ENCODE results near the gene IGSF9B. TPM values are rescaled to one million over a fixed set of nuclear protein-coding genes. Genes with fewer than 3 reads are reported as not detected.

IGSF9B gene
- total and polyA plus RNA-seq, 2 experiments from 2014 or later: 0.30 to 0.65 TPM

DNA sequence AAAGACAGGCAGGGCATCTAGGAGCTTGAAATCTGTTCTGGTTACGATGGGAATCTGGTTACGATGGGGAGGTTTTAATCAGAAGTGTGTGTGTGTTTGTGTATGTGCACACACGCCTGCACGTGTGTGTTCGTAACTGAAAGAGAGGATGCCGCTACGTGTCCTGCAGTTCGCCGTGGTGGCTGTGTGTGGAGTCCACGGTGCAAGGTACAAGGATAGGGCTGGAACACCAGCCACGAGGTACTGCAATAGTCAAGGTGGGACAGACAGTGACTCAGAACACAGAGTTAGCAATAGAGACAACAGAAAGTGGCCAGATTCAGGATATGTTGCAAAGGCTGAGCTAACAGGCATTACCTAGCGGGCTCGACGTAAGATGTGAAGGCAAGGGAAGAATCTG, 46.7 kb downstream of the IGSF9B start:
- Histone ChIP-seq H2AFZ (no peak overlapping the region), H3K27ac (no peak overlapping the region), H3K79me2 (no peaks in the 10 kb centered on the region), H3K4me3 (no peak overlapping the region), H3K9me3 (ENCODE audit: low read depth) (no peaks in the 10 kb centered on the region), H4K20me1 (ENCODE audit: insufficient read depth, poor library complexity, severe bottlenecking) (no peaks in the 10 kb centered on the region), H3K4me1 (ENCODE audit: insufficient read depth) (no peaks in the 10 kb centered on the region), H3K27me3 (peaks cover 6% of the 10 kb centered on the region), H3K4me2 (no peak overlapping the region), H3K36me3 (replicated peaks; ENCODE audit: insufficient read depth, low read depth) (no peaks in the 10 kb centered on the region), H3K9me2 (replicated peaks; ENCODE audit: insufficient read depth) (no peaks in the 10 kb centered on the region)
- no peak for DNase-seq (ENCODE audit: low spot score)
- WGBS (ENCODE audit: low lambda C conversion rate, missing lambda C conversion rate): 93% methylated on average over 14 of the region's 14 CpGs
- TF ChIP-seq EZH2phosphoT487 (IDR thresholded peaks at IDR 0.05; ENCODE audit: low read depth, severe bottlenecking, unreplicated experiment): no peak
- TF ChIP-seq EZH2 (IDR thresholded peaks at IDR 0.05; ENCODE audit: borderline replicate concordance): no peak
- TF ChIP-seq CTCF (IDR thresholded peaks at IDR 0.05; ENCODE audit: poor library complexity): no peak

DNA sequence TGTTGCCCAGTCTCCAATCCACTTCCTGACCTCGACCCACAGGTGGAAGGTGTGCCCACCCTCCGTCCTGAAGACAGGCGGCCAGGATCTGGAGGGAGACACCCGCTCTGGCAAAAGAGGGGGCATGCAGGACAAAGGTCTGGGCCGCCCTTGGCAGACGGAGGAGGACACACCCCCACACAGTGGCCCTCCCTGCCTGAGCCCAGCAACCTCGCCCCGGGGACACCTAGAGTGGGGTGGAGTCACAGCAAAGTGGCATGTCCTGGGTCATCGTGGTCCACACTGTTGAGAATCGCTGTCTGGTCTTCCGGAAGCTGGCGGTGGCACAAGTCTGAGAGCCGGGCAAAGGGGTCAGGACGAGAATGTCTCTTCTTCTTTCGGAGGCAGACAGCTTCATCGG, 47.9 kb downstream of the IGSF9B start:
- H3K27me3 ChIP-seq: peaks cover 6% of the 10 kb centered on the region
- no peak overlapping the region for H3K4me2 ChIP-seq
- H3K9me2 ChIP-seq (replicated peaks; ENCODE audit: insufficient read depth): no peaks in the 10 kb centered on the region
- no peaks in the 10 kb centered on the region for H3K36me3 ChIP-seq (replicated peaks; ENCODE audit: insufficient read depth, low read depth)
- DNase-seq (ENCODE audit: low spot score): no peak
- 90% methylated on average over 16 of the region's 16 CpGs for WGBS (ENCODE audit: low lambda C conversion rate, missing lambda C conversion rate)
- H3K4me3 ChIP-seq: no peak overlapping the region
- no peaks in the 10 kb centered on the region for H4K20me1 ChIP-seq (ENCODE audit: insufficient read depth, poor library complexity, severe bottlenecking)
- no peaks in the 10 kb centered on the region for H3K79me2 ChIP-seq
- no peak for TF ChIP-seq EZH2 (IDR thresholded peaks at IDR 0.05; ENCODE audit: borderline replicate concordance)
- no peak for TF ChIP-seq EZH2phosphoT487 (IDR thresholded peaks at IDR 0.05; ENCODE audit: low read depth, severe bottlenecking, unreplicated experiment)
- TF ChIP-seq CTCF (IDR thresholded peaks at IDR 0.05; ENCODE audit: poor library complexity): no peak
- H3K4me1 ChIP-seq (ENCODE audit: insufficient read depth): no peaks in the 10 kb centered on the region
- no peak overlapping the region for H3K27ac ChIP-seq
- H3K9me3 ChIP-seq (ENCODE audit: low read depth): no peaks in the 10 kb centered on the region
- H2AFZ ChIP-seq: no peak overlapping the region

DNA sequence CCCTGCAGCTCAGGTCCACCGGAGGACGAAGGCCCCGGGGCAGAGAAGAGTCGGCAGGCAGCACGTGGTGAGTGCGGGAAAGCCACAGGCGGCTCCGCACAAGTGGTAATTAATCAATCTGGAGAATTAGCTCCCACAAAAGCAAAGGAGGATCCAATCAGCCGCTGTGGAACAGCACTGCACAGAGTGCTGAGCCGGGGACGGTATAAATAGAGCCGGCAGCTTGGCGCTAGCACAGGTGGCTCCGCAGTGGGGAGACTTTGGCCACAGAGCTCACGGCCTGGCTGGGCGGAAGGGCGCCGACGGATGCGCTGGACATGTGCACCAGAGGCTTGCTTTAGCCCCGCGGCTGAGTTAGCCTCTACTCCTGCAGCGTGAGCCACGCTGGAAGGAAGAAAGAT, 48.9 kb downstream of the IGSF9B start:
- Histone ChIP-seq H3K79me2 (no peaks in the 10 kb centered on the region), H2AFZ (no peak overlapping the region), H3K4me2 (no peak overlapping the region), H3K9me2 (replicated peaks; ENCODE audit: insufficient read depth) (no peaks in the 10 kb centered on the region), H3K27me3 (peaks cover 6% of the 10 kb centered on the region), H3K4me3 (no peak overlapping the region), H4K20me1 (ENCODE audit: insufficient read depth, poor library complexity, severe bottlenecking) (no peaks in the 10 kb centered on the region), H3K9me3 (ENCODE audit: low read depth) (no peaks in the 10 kb centered on the region), H3K4me1 (ENCODE audit: insufficient read depth) (no peaks in the 10 kb centered on the region), H3K36me3 (replicated peaks; ENCODE audit: insufficient read depth, low read depth) (no peaks in the 10 kb centered on the region), H3K27ac (no peak overlapping the region)
- 96% methylated on average over 24 of the region's 24 CpGs for WGBS (ENCODE audit: low lambda C conversion rate, missing lambda C conversion rate)
- no peak for TF ChIP-seq EZH2phosphoT487 (IDR thresholded peaks at IDR 0.05; ENCODE audit: low read depth, severe bottlenecking, unreplicated experiment)
- TF ChIP-seq CTCF (IDR thresholded peaks at IDR 0.05; ENCODE audit: poor library complexity): no peak
- no peak for TF ChIP-seq EZH2 (IDR thresholded peaks at IDR 0.05; ENCODE audit: borderline replicate concordance)
- no peak for DNase-seq (ENCODE audit: low spot score)

DNA sequence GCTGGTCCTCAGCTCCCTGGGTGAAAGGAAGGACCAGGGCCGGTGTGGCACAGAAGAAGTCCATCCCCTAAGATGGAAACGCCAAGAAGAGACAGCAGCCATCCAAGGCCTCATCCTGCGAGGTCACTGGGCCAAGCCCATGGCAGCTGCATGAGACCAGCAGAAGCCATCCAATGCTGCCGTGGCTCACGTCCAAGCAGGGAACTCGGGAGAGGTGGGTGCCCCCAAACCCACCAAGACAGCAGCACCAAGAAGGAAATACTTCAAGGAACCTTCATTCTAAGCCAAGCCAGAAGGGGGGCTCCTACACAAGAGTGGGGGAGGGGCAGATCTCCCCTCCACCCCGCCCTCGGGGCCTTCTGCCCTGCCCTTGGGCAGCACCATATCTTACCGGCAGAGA, 49.6 kb downstream of the IGSF9B start:
- Histone ChIP-seq H3K79me2 (no peaks in the 10 kb centered on the region), H3K27me3 (peaks cover under 1% of the 10 kb centered on the region), H3K4me3 (no peak overlapping the region), H3K36me3 (replicated peaks; ENCODE audit: insufficient read depth, low read depth) (no peaks in the 10 kb centered on the region), H3K9me2 (replicated peaks; ENCODE audit: insufficient read depth) (no peaks in the 10 kb centered on the region), H3K4me1 (ENCODE audit: insufficient read depth) (no peaks in the 10 kb centered on the region), H3K4me2 (no peak overlapping the region), H2AFZ (no peak overlapping the region), H3K27ac (no peak overlapping the region), H3K9me3 (ENCODE audit: low read depth) (no peaks in the 10 kb centered on the region), H4K20me1 (ENCODE audit: insufficient read depth, poor library complexity, severe bottlenecking) (no peaks in the 10 kb centered on the region)
- WGBS (ENCODE audit: low lambda C conversion rate, missing lambda C conversion rate): 95% methylated on average over 9 of the region's 9 CpGs
- TF ChIP-seq EZH2 (IDR thresholded peaks at IDR 0.05; ENCODE audit: borderline replicate concordance): no peak
- no peak for TF ChIP-seq CTCF (IDR thresholded peaks at IDR 0.05; ENCODE audit: poor library complexity)
- TF ChIP-seq EZH2phosphoT487 (IDR thresholded peaks at IDR 0.05; ENCODE audit: low read depth, severe bottlenecking, unreplicated experiment): no peak
- no peak for DNase-seq (ENCODE audit: low spot score)
